ENCODE data around the gene FOXK1.
"Not testable (repeated sequence)": the region's sequence is repeated elsewhere in the genome, so short reads cannot be mapped to it uniquely, and the experiment has no call there.

GRCh38 chr7:4685676-4686075 lies 3.6 kb downstream of the FOXK1 start:
- TF ChIP-seq EZH2 (IDR thresholded peaks at IDR 0.05); POLR2AphosphoS5 (IDR thresholded peaks at IDR 0.05; ENCODE audit: borderline replicate concordance, low read depth, low read length); FOXP2 (optimal IDR thresholded peaks at IDR 0.05; ENCODE audit: control extremely low read depth, extremely low read length, insufficient read depth): not testable (repeated sequence)
